DMS114 treated with DMSO at 0.1 percent for 48 hours (cell line): Measurements from ENCODE around the gene PDS5B.
"Not testable (repeated sequence)": the region's sequence is repeated elsewhere in the genome, so short reads cannot be mapped to it uniquely, and the experiment has no call there.

Experiments used
- DNase-seq: peaks from one replicate; lab custom pipeline; 2025; ENCODE audit not compliant: unreplicated experiment; lab: John Stamatoyannopoulos, UW

PDS5B gene

DNA sequence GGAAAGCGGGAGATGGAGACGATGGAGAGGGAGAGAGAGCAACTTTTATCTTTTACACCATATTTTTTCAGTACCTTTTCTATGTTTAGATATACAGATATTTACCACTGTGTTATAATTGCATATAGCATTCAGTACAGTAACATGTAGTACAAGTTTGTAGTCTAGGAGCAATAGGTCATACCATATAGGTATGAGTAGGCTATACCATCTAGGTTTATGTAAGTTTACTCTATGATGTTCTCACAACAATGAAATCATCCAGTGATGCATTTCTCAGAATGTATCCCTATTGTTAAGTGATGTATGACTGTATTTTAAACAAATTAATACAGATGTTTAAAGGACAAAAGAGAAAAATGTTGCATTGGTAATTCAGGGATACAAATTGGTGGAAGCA lies 136.1 kb downstream of the PDS5B start:
- no peak for DNase-seq

DNA sequence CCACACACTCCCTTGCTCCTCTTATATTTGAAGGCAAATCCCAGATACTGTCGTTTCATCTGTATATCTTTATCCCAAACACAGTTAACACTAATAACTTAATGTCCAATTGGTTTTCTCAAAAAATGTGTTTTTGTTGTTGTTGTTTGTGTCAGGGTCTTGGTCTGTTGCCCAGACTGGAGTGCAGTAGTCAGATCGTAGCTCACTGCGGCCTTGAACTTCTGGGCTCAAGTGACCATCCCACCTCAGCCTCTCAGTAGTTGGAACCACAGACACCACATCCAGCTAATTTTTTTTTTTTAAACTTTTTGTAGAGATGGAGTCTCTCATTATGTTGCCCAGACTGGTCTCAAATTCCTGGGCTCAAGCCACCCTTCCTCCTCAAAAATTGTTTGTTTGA lies 137.7 kb downstream of the PDS5B start:
- no peak for DNase-seq

DNA sequence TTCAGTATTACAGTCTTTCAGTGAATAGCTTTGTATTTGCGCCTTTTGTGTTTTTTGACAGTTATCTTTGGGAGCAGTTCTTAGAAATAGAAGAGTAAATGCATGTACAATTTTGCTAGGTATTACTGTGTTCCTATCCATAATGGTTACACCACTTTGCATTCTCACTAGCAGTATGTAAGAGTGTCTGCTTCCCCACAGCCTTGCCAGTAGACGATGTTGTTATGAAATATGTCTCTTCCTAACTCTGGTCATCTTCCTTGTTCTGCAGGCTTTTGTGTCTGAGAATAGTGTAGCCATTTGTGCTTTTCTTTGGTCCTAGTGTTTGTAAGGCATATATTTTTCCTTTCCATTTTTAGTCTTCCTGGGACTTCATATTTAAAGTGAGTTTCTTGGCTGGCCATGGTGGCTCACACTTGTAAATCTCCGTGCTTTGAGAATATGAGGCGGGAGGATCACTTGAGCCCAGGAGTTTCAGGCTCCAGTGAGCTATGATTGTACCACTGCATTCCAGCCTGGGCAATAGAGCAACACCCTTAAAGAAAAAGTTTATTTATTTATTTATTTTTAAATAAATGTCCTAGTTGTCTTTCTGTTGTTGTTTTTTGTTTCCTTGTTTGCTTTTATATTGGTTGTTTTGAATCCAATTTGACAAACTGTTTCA lies 140.3 kb downstream of the PDS5B start:
- no peak for DNase-seq

DNA sequence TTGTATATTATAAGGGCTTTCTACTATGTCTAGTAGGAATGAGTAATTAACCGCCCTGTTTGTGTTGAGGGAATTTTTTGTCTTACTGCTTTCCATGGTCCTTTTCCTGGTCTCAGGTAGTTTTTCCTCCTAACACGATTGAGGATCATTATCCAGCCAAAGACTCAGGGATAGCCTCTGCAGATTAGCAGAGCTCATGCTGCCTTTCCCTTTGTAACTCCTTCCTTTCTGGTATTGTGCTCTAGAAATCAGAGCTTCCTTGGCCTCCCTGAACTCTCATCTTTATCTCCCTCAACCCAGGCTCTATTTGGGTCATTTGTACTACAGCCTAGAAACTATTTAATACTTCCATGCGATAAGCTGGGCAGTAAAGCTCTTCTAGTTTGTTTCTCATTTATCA lies 142.1 kb downstream of the PDS5B start:
- DNase-seq, result no peak

DNA sequence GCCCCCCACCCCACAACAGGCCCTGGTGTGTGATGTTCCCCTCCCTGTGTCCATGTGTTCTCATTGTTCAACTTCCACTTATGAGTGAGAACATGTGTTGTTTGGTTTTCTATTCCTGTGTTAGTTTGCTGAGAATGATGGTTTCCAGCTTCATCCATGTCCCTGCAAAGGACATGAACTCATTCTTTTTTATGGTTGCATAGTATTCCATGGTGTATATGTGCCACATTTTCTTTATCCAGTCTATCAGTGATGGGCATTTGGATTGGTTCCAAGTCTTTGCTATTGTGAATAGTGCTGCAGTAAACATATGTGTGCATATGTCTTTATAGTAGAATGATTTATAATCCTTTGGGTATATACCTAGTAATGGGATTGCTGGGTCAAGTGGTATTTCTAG lies 142.8 kb downstream of the PDS5B start:
- DNase-seq, result not testable (repeated sequence)

DNA sequence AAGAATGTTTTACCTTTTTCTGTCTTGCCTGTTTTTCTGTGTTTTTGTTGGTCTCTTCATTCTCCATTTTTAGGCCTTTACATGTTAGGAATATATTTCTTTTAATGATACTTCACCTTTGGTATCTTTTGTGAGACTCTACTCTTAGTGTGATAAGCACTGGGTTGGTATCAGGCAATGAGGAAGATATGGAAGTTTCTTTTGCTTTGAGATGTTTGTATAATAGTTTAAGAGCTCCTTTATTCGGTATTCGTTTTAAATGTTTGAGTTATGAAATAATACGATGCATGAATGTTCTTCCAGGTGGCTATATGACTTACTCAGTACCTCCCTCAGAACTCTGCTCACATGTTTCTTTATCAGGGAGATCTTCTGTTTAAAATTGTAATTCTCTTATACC lies 144.8 kb downstream of the PDS5B start:
- no peak for DNase-seq

DNA sequence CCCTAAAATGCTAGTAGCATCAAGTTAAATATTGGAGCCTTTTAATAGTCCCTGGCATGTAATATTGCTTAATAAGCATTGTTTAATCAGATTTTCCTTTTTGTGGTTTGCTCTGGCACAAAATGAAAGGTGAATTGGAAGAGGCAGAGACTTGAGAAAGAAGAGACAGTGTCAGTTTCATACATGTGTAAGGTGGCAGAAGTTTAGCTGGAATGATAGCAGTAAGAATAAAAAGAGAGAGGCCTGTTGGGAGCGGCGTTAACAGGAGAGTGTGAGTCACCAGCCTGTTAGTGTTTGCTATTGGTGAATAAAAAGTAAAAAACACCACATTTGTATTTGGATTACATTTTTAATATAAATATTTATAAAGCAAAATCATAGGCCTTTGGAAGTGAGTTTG lies 145.3 kb downstream of the PDS5B start:
- no peak for DNase-seq

DNA sequence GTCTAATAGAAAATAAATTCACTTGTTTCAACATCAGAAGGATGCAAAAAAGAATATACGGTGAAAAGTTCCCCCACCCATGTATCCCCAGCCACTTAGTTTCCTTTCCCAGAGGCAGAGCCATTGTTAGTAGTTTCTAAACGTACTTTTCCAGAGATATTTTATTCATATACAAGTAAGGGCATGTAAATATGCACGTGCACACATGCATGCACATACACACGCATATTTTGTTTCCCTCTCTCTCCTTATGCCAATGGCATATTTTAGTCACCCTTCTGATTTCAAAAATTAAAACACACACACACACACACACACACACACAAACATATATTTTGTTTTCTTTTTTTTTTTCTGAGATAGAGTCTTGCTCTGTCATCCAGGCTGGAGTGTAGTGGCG lies 147.4 kb downstream of the PDS5B start:
- DNase-seq, result no peak

DNA sequence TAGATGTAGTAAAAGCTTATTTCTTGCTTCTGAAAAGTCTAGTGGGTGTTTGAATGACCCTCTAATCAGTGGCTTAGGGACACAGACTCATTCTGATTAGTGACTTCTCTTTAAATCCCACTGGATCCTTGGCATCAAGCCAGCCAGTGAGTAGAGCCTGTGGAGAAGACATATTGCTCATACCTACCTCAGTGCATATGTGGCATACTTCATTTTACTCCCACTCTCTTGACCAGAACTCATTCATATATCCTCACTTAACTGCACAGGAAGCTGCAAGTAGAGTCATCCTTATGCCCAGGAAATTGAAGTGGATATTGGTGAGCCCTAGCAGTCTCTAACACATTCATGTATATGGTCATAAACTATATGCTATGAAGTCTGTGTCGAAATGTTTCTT lies 148.3 kb downstream of the PDS5B start:
- DNase-seq, result no peak

DNA sequence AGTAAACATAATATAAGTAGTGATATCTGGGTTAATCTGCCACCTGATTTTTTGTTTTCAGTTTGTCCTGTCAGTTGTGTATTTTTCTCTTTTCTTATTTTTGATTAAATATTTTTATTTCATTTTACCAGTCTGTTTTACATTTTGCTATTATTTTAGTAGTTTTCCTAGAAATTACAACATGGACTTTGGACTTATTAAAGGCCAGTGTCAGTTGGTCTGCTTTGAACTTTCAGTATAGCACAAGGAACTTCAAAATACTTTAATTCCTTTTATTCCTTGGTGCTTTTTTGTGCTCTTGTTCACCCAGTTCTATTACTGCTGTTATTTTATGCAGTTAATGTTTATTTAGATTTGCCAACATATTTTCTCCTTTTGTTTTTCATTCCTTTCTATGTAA lies 149.6 kb downstream of the PDS5B start:
- DNase-seq, result no peak

DNA sequence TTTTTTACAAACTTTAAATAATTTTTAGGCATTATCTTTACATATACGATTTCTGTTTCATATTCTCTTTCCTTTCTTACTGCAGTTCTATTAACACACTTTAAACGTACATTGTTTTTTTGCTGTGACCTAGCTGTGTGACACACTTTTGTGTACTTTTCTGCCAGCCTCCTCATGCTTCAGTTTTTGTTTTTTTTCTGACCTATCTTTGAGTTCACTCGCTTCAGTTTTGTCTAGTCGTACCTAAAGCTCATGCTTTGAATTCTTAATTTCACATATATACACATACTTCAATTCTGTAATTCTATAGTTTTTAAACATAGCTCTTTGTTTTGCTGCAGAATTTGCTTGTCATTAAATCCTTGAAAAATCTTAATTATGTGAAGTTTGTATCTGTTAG lies 150.4 kb downstream of the PDS5B start:
- no peak for DNase-seq

DNA sequence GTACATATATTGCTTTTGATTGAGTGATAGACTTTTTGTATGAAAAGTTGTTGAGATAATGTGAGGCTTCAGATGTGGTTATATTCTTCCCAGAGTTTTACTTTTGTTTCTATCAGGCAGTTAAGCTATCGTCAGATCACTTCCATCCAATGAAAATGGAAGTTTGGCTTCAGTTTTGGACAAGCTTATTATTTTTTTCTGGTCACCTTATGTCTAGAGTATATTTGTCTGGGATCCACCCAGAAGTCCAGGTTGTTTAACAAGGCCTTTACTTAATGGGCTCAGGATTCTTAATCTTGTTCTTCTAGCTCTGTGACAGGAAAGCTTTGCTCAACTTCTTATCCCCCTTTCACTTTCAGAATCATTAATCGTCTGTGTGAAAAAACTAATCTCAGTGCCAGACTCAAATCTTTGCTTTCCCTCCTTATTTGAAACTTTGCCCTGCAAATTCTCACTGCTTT lies 150.9 kb downstream of the PDS5B start:
- DNase-seq, result no peak

DNA sequence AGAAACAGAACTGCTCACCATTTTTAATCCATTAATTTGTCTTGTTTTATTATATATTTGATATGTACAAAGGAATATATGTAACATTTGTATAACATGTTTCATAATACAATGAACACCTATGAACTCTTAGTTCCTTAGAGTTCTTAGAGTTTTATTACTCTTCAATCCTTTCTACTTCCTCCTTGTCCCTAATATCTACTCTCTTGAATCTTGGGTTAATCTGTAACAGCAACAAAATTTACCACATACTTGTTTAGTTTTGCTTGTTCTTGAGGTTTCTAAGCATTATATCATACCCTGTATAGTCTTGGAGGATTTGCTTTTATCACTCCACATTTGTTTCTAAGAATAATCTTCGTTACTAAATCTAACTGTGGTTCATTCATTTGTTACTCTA lies 151.4 kb downstream of the PDS5B start:
- DNase-seq, result no peak

DNA sequence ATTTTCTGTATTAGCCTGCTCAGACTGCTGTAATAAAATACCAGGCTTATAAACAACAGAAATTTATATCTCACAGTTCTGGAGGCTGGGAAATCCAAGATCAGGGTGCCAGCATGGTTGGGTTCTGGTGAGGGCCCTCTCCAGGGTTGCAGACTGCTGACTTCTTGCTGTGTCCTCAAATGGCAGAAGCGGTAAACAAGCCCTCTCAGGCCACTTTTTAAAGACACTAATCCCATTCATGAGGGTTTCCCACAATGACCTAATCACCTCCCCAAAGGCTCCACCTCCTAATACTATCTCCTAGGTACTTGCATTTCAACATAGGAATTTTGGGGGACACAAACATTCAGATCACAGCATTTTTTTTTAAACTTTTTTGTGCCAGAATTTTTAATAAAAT lies 159.3 kb downstream of the PDS5B start:
- no peak for DNase-seq

DNA sequence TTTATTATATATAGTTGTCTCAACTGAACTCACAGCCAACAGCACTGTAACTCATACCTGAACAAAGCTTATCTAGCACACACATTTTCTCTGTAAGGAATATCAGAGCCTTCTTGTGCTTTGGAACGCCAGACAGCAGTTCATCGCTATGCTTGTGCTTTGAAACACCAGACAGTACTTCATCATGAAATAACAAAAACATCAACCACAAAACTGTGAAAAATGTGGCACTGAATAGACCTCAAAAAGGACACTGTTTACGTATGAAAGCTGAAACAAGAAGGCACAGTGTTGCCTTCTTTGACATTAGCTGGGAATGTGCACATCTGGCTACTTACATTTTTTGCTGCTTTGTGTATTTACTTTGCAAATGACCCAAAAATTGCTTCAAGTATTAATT lies 160.2 kb downstream of the PDS5B start:
- no peak for DNase-seq

DNA sequence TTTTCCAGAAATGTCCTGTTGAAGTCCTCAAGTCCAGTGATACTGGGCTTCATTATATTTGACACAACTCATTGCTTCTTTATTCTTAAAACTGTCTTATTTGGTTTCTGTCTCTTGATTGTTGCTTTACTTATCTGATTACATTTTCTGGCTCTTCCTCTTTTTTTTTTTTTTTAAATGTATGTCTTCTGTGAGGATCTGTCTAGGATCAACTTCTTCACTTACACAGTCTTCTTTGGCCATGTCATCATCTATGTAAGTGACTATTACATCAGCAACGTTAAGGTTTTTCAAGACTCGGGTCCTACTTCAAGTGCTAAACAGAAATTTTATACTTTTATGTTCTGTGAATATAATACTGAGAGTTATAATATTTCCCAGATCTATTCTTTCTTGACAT lies 162.1 kb downstream of the PDS5B start:
- DNase-seq, result no peak

DNA sequence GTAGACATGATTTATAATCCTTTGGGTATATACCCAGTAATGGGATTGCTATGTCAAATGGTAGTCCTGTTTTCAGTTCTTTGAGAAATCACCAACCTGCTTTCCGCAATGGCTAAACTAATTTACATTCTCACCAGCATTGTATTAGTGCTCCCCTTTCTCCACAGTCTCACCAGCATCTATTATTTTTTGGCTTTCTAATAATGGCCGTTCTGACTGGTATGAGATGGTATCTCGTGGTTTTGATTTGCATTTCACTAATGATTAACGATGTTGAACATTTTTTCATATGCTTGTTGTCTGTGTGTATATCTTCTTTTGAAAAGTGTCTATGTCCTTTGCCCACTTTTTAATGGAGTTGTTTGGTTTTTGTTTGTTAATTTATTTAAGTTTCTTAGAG lies 165.1 kb downstream of the PDS5B start:
- no peak for DNase-seq

DNA sequence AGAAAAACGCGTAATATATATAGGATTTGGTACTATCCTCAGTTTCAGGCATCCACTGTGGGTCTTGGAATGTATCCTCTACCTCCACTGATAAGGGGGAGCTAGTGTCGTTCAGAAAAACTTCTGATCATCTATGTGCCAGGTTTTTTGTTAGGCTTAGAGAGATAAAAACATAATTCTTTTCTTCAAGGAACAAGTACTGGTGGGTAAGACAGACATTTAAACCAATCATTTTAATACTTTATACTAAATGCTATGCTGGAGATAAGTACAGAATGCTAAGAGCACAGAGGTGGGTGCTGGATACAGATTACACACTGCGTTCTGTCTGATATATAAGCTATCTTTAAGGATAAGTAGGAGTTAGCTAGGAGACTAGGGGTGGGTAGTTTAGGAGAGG lies 166.1 kb downstream of the PDS5B start:
- no peak for DNase-seq

DNA sequence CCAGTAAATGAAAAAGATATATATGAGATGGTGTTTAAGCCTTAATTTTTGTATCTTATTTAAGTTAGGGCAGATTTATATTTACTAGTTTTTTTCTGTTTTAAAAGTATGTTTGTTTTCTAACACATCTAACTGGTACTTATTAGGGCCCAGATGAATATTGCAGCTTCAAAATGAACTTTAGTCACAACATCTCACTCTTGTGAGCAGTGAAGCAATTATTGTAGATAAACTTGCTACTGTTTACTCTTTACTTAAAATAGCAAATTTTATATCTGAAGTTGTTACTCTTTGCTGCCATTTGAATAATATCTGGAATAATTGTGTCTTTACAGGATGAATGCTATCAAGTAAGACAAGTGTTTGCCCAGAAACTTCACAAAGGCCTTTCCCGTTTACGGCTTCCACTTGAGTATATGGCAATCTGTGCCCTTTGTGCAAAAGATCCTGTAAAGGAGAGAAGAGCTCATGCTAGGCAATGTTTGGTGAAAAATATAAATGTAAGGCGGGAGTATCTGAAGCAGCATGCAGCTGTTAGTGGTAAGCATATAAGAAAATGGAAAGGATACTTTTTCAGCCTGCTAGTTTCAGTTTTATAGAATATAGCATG lies 166.8 kb downstream of the PDS5B start:
- DNase-seq, result no peak

DNA sequence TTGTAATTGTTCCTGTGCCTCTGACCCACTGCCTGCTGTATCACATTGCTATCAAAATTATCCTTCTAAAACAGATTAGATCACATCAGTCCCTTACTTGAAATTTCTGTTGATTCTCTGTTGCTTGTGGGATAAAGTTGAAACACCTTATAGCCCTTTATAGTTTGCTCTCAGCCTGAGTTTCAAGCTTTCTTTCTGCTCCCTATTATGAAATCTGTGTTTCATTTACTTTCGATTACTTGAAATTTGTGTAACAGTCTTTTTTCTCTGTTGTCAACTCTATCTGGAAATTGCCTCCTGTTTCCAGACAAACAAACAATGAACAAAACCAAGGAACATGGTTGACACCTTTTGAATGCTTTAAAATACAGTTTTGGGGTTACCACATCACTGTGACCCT lies 167.9 kb downstream of the PDS5B start:
- DNase-seq, result no peak

DNA sequence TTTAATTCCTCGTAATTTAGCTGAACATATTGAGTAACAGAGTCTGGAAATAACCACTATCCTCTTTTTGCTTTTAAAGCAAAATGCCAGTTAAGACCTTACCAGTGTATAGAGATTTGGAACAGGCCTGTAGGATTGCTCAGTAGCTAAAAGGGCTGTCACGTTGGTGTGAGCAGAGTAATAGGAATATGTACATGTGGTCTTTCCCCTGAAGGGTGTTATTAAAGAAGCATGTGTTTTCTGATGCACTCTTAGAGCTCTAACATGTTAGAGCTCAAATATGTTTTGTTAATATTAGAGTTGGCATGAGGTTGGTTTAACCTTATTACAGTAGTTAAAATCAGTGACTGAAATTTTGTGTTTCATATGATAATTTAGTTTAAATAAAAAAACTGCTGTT lies 172.9 kb downstream of the PDS5B start:
- DNase-seq, result no peak

DNA sequence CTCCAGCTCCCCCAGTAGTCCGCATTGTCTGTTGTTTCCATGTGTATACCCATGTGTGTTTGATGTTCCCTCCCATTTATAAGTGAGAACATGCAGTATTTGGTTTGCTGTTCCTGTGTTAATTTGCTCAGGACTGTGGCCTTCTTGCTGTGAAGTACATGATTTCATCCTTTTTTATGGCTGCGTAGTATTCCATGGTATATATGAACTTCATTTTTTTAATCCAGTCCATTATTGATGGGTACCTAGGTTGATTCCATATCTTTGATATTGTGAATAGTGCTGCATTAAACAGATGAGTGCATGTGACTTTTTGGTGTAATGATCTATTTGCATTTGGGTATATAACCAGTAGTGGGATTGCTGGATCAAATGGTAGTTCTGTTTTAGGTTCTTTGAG lies 175.2 kb downstream of the PDS5B start:
- DNase-seq, result no peak

DNA sequence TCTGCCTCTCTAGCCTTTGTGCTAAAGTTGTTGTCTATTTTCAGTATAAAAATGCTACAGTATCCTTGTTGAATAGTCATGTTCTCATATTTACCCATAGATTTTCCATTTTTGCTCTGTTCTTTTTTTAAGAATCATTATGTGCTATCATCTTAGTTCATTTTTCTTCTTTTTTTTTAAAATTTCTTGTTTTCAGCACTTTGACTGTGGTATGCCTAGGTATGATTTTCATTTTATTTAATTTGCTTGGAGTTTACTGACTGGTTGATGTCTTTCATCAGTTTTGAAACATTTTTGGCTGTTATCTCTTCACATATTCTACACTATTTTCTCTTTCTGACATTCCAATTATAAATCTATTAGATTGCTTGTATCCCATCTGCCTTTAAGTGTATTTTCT lies 192.9 kb downstream of the PDS5B start:
- DNase-seq, result no peak
